PC-3 (cell line): Measurements from ENCODE around the gene DAP3. TPM values are rescaled to one million over a fixed set of nuclear protein-coding genes. Genes with fewer than 3 reads are reported as not detected.
A peak's percentile ranks its signal among the peaks of the same experiment; 100 is the strongest.

Source experiments
- ATAC-seq: fragments of 200-7000 bp; cut with Tn5 transposase; 2 replicates; pipeline ENCODE4 v1.9.1; 2020; ENCODE audit warnings: mild to moderate bottlenecking, moderate library complexity
- BruUV-seq: library from RNA; stranded (reverse); fragments of 400-500 nt; replicated peaks from 2 replicates; lab custom pipeline; 2021; lab: Mats Ljungman, UMichigan
- CTCF ChIA-PET: fragments of 300-600 bp; sonication (Branson Sonifier 250); formaldehyde crosslinking; loops from one replicate; lab custom pipeline; 2022; ENCODE audit warnings: antibody characterized with exemption; lab: Charles Lee
- POLR2A ChIA-PET: fragments of 300-600 bp; sonication (Branson Sonifier 250); formaldehyde crosslinking; loops from one replicate; lab custom pipeline; 2022; ENCODE audit warnings: antibody characterized with exemption; ENCODE audit not compliant: unreplicated experiment; lab: Charles Lee
- DNase-seq: peaks from one replicate; pipeline ENCODE4 v3.0.0-alpha.2; 2015
- H2AFZ ChIP-seq: fragments of 300-600 bp; sonication (generic); 2 replicates; pipeline ENCODE4 v1.6.0; 2016; ENCODE audit warnings: antibody characterized with exemption, low read length
- H3F3A ChIP-seq: fragments of 300-600 bp; sonication (generic); one replicate; pipeline ENCODE4 v1.6.0; 2017; ENCODE audit warnings: antibody characterized with exemption, low read length, control low read depth, mild to moderate bottlenecking; ENCODE audit not compliant: unreplicated experiment
- H3K27ac ChIP-seq: fragments of 300-600 bp; sonication (generic); 2 replicates; pipeline ENCODE4 v1.5.1; 2016; ENCODE audit warnings: mild to moderate bottlenecking, low read length
- H3K27me3 ChIP-seq: fragments of 300-600 bp; sonication (generic); 2 replicates; pipeline ENCODE4 v1.6.1; 2016; ENCODE audit warnings: low read length, mixed read lengths
- H3K36me3 ChIP-seq: fragments of 300-600 bp; sonication (generic); 2 replicates; pipeline ENCODE4 v1.6.1; 2016; ENCODE audit warnings: low read depth, mixed run types, low read length, mixed read lengths
- H3K4me1 ChIP-seq: fragments of 300-600 bp; sonication (generic); 2 replicates; pipeline ENCODE4 v1.5.1; 2016; ENCODE audit warnings: low read length; ENCODE audit not compliant: insufficient read depth
- H3K4me2 ChIP-seq: fragments of 300-600 bp; sonication (generic); 2 replicates; pipeline ENCODE4 v1.6.0; 2016; ENCODE audit warnings: low read length
- H3K4me3 ChIP-seq: fragments of 300-600 bp; sonication (generic); 2 replicates; pipeline ENCODE4 v1.5.1; 2016; ENCODE audit warnings: mild to moderate bottlenecking, low read length, mixed read lengths
- H3K79me2 ChIP-seq: fragments of 300-600 bp; sonication (generic); 2 replicates; pipeline ENCODE4 v1.6.1; 2017; ENCODE audit warnings: low read length, mixed read lengths
- H3K9ac ChIP-seq: fragments of 300-600 bp; sonication (generic); 2 replicates; pipeline ENCODE4 v1.6.0; 2016; ENCODE audit warnings: mild to moderate bottlenecking, low read length
- H3K9me2 ChIP-seq: fragments of 300-600 bp; sonication (generic); replicated peaks from 2 replicates; pipeline ENCODE4 v1.6.1; 2016; ENCODE audit warnings: mixed run types, low read length, mixed read lengths
- H3K9me3 ChIP-seq: fragments of 300-600 bp; sonication (generic); 2 replicates; pipeline ENCODE4 v1.6.1; 2016; ENCODE audit warnings: low read length, mixed read lengths
- H4K20me1 ChIP-seq: fragments of 300-600 bp; sonication (generic); 2 replicates; pipeline ENCODE4 v1.6.1; 2016; ENCODE audit warnings: low read length, mixed read lengths
- EZH2 ChIP-seq: fragments of 300-600 bp; sonication (generic); IDR thresholded peaks from one replicate; pipeline ENCODE4 v1.6.1; 2017; ENCODE audit warnings: antibody characterized with exemption, mild to moderate bottlenecking, low read length; ENCODE audit not compliant: unreplicated experiment
- EZH2phosphoT487 ChIP-seq: fragments of 300-600 bp; sonication (generic); IDR thresholded peaks from 2 replicates; pipeline ENCODE4 v1.6.1; 2018; ENCODE audit warnings: mild to moderate bottlenecking, antibody characterized with exemption, low read length, borderline replicate concordance
- intact Hi-C: fragments of 100-400 bp; cut with micrococcal nuclease; formaldehyde crosslinking; loops from 2 replicates; pipeline ENCODE4 v1.9.0; 2023
- total RNA-seq: library from RNA; depleted of rRNA; stranded (reverse); fragments of >200 nt; gene quantifications from 2 replicates; pipeline ENCODE4 v1.2.3, GENCODE V29; 2014
- TF ChIP-seq, protein P1 (sequence below): fragments of 300-600 bp; sonication (generic); conservative IDR thresholded peaks from 2 replicates; pipeline ENCODE4 v1.5.1; 2017; ENCODE audit warnings: antibody characterized with exemption, low read depth, mild to moderate bottlenecking, low read length

The DAP3 gene
- total RNA-seq, 1 experiment from 2014 or later = 144 TPM

DNA sequence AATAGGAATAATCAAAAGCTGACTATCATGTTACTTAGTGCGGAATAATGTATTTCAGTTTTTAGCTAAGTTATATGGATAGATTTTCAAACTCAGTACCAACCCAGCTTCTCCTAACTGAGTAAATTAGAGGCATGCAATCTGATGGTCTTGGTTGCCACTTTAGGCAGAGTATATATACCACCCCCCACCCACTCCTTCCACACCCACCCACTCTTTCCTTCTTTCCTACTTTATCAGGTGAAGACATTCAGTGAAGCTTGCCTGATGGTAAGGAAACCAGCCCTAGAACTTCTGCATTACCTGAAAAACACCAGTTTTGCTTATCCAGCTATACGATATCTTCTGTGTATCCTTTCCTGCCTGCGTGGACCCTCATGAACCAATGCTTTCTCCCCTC, 36.3 kb downstream of the DAP3 start:
- POLR2A ChIA-PET = no interaction called here
- no peaks in the 10 kb centered on the region for H3K9me2 ChIP-seq
- TF ChIP-seq EZH2 = no peak
- TF ChIP-seq, protein P1, sequence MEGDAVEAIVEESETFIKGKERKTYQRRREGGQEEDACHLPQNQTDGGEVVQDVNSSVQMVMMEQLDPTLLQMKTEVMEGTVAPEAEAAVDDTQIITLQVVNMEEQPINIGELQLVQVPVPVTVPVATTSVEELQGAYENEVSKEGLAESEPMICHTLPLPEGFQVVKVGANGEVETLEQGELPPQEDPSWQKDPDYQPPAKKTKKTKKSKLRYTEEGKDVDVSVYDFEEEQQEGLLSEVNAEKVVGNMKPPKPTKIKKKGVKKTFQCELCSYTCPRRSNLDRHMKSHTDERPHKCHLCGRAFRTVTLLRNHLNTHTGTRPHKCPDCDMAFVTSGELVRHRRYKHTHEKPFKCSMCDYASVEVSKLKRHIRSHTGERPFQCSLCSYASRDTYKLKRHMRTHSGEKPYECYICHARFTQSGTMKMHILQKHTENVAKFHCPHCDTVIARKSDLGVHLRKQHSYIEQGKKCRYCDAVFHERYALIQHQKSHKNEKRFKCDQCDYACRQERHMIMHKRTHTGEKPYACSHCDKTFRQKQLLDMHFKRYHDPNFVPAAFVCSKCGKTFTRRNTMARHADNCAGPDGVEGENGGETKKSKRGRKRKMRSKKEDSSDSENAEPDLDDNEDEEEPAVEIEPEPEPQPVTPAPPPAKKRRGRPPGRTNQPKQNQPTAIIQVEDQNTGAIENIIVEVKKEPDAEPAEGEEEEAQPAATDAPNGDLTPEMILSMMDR = no peak
- TF ChIP-seq EZH2phosphoT487 = no peak

DNA sequence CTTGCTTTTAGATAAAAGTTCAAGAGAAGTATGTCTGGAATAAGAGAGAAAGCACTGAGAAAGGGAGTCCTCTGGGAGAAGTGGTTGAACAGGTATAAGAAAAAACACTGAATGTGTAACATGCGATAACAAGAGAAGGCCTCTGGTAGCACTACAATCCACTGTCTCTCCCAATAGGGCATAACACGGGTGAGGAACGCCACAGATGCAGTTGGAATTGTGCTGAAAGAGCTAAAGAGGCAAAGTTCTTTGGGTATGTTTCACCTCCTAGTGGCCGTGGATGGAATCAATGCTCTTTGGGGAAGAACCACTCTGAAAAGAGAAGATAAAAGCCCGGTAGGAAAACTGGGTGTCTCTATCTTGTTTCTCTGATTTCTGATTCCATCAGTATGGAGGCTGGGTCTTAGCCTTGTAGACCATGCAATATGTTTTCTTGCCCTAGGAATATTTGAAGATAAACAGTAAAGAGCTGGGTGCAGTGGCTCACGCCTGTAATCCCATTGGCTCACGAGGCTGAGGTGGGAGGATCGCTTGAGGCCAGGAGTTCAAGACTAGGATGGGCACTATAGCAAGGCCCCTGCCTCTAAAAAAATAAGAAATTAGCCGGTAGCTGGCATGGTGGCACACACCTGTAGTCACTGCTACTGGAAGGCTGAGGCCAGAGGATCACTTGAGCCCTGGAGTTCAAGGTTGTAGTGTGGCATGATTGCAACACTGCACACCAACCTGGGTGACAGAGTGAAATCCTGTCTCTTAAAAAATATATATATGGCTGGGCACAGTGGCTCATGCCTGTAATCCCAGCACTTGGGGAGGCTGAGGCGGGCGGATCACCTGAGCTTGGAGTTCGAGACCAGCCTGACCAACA, 40.4 kb downstream of the DAP3 start:
- Histone ChIP-seq H3K9me2 (no peaks in the 10 kb centered on the region), H2AFZ (no peak overlapping the region), H3K36me3 (peaks cover 48% of the 10 kb centered on the region), H4K20me1 (no peaks in the 10 kb centered on the region), H3K4me1 (no peaks in the 10 kb centered on the region), H3K4me2 (no peak overlapping the region), H3K27me3 (no peaks in the 10 kb centered on the region), H3K79me2 (no peaks in the 10 kb centered on the region), H3K9me3 (no peaks in the 10 kb centered on the region), H3K4me3 (no peak overlapping the region), H3K27ac (no peak overlapping the region), H3F3A (peaks cover 5% of the 10 kb centered on the region), H3K9ac (no peak overlapping the region)
- no peak for TF ChIP-seq EZH2
- TF ChIP-seq EZH2phosphoT487 = no peak
- TF ChIP-seq, protein P1 = peak; percentile 90
- ChIA-PET CTCF (interaction anchor here (0.6 to 1.0 kb wide), 6 partner anchors 51 to 189 kb away, joined by 3 read pairs; no protein-coding TSS in a partner anchor), POLR2A (interaction anchor here (0.5 to 0.8 kb wide), 2 partner anchors 57 to 164 kb away, joined by 3 to 4 read pairs; no protein-coding TSS in a partner anchor)
- BruUV-seq = no TSS peak
- DNase-seq (peak; percentile 85), ATAC-seq (peak; percentile 98)
- intact Hi-C loops = loop anchor here (1.0 to 10.0 kb wide), 3 partner anchors 40 to 260 kb away; partner anchors contain the start of genes DAP3 and YY1AP1

More for the DNA sequence above, 36.3 kb downstream of the DAP3 start:
- H3K4me3 ChIP-seq = no peak overlapping the region
- intact Hi-C loops = loop anchor here (10.0 kb wide), 1 partner anchor 70 kb away; no protein-coding TSS in a partner anchor
- CTCF ChIA-PET = no interaction called here
- H3K9me3 ChIP-seq = no peaks in the 10 kb centered on the region
- peaks cover 38% of the 10 kb centered on the region for H3K36me3 ChIP-seq
- H4K20me1 ChIP-seq = no peaks in the 10 kb centered on the region
- H3K4me2 ChIP-seq = no peak overlapping the region
- peaks cover 5% of the 10 kb centered on the region for H3F3A ChIP-seq
- H3K27ac ChIP-seq = no peak overlapping the region
- DNase-seq (no peak), ATAC-seq (no peak)
- H3K27me3 ChIP-seq = no peaks in the 10 kb centered on the region
- H3K9ac ChIP-seq = no peak overlapping the region
- no peaks in the 10 kb centered on the region for H3K79me2 ChIP-seq
- BruUV-seq = no TSS peak
- H3K4me1 ChIP-seq = no peaks in the 10 kb centered on the region
- H2AFZ ChIP-seq = no peak overlapping the region

DNA sequence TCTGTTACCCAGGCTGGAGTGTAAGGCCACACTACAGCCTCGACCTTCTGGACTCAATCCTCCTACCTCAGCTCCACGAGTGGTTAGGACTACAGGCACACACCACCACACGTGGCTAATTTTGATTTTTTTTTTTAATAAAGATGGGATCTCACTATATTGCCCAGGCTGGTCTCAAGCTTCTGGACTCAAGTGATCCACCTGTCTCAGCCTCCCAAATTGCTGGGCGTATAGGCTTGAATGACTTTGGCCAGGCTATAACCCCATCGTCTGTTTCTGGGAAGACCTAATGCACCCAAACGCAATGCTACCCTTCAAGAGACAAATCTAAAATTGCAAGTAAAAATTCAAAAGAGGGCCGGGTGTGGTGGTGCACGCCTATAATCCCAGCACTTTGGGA, 52.1 kb downstream of the DAP3 start:
- no peak for DNase-seq
- Histone ChIP-seq H3K36me3 (peaks cover 25% of the 10 kb centered on the region), H4K20me1 (no peaks in the 10 kb centered on the region), H3K4me3 (no peak overlapping the region), H3K4me1 (0 out of 2 replicates have a peak, but pooled peaks cover 4% of the 10 kb centered on the region), H3K9ac (no peak overlapping the region), H3K9me2 (no peaks in the 10 kb centered on the region), H2AFZ (no peak overlapping the region), H3K79me2 (no peaks in the 10 kb centered on the region), H3K27ac (no peak overlapping the region), H3K27me3 (no peaks in the 10 kb centered on the region), H3K9me3 (no peaks in the 10 kb centered on the region), H3K4me2 (no peak overlapping the region), H3F3A (no peaks in the 10 kb centered on the region)
- ChIA-PET CTCF (no interaction called here), POLR2A (no interaction called here)
- intact Hi-C loops = no loop called here
- no peak for TF ChIP-seq EZH2
- TF ChIP-seq EZH2phosphoT487 = no peak
- TF ChIP-seq, protein P1 = no peak
- ATAC-seq = no peak
- BruUV-seq = no TSS peak
